SIG-M5 (cell line): Measurements from ENCODE around the gene FOXP1.

Experiments
- DNase-seq: peaks from one replicate; lab custom pipeline; 2025; lab: John Stamatoyannopoulos, UW

The FOXP1 gene

GRCh38 chr3:71206305-71207165 lies 377.0 kb downstream of the FOXP1 start:
- no peak for DNase-seq

- DNase-seq = no peak
Measured at GRCh38 chr3:71203727-71204488, 379.6 kb downstream of the FOXP1 start.

- no peak for DNase-seq
Measured at GRCh38 chr3:71202848-71203533, 380.5 kb downstream of the FOXP1 start.

GRCh38 chr3:71201939-71202338 lies 381.6 kb downstream of the FOXP1 start:
- DNase-seq = no peak

- no peak for DNase-seq
Measured at GRCh38 chr3:71197841-71198565, 385.5 kb downstream of the FOXP1 start.

- no peak for DNase-seq
Measured at GRCh38 chr3:71195492-71195891, 388.0 kb downstream of the FOXP1 start.

- no peak for DNase-seq
Measured at GRCh38 chr3:71194785-71195184, 388.7 kb downstream of the FOXP1 start.

- no peak for DNase-seq
Measured at GRCh38 chr3:71191031-71191482, 392.5 kb downstream of the FOXP1 start.

GRCh38 chr3:71189480-71189879 lies 394.0 kb downstream of the FOXP1 start:
- DNase-seq = no peak

GRCh38 chr3:71187715-71188114 lies 395.8 kb downstream of the FOXP1 start:
- DNase-seq = no peak

GRCh38 chr3:71186801-71187200 lies 396.7 kb downstream of the FOXP1 start:
- no peak for DNase-seq

GRCh38 chr3:71185733-71186455 lies 397.6 kb downstream of the FOXP1 start:
- DNase-seq = no peak

GRCh38 chr3:71184252-71184651 lies 399.3 kb downstream of the FOXP1 start:
- no peak for DNase-seq

GRCh38 chr3:71183549-71183948 lies 400.0 kb downstream of the FOXP1 start:
- no peak for DNase-seq

GRCh38 chr3:71180524-71180923 lies 403.0 kb downstream of the FOXP1 start:
- no peak for DNase-seq

- DNase-seq = no peak
Measured at GRCh38 chr3:71177375-71177774, 406.2 kb downstream of the FOXP1 start.

- DNase-seq = no peak
Measured at GRCh38 chr3:71176366-71176765, 407.2 kb downstream of the FOXP1 start.

- no peak for DNase-seq
Measured at GRCh38 chr3:71175691-71176365, 407.7 kb downstream of the FOXP1 start.

GRCh38 chr3:71172951-71173350 lies 410.6 kb downstream of the FOXP1 start:
- DNase-seq = no peak

GRCh38 chr3:71172189-71172588 lies 411.3 kb downstream of the FOXP1 start:
- no peak for DNase-seq

- no peak for DNase-seq
Measured at GRCh38 chr3:71171247-71171646, 412.3 kb downstream of the FOXP1 start.
